DND-41 (cell line): ENCODE results near the gene FGF5.

Experiments
- ATAC-seq: fragments of 200-7000 bp; cut with Tn5 transposase; 3 replicates; pipeline ENCODE4 v1.9.1; 2021; ENCODE audit warnings: low read depth; ENCODE audit not compliant: insufficient read depth
- DNase-seq: peaks from one replicate; pipeline ENCODE4 v3.0.0-alpha.2; 2020
- H2AFZ ChIP-seq: 2 replicates; pipeline ENCODE4 v1.6.0; 2012; ENCODE audit warnings: low read depth, low read length
- H3K27ac ChIP-seq: 2 replicates; pipeline ENCODE4 v1.5.1; 2012; ENCODE audit warnings: low read length, inconsistent platforms
- H3K27me3 ChIP-seq: fragments of 200-600 bp; sonication (generic); 2 replicates; pipeline ENCODE4 v1.6.0; 2012; ENCODE audit warnings: low read length, mild to moderate bottlenecking, inconsistent platforms; ENCODE audit not compliant: insufficient read depth, poor library complexity
- H3K36me3 ChIP-seq: 2 replicates; pipeline ENCODE4 v1.5.1; 2012; ENCODE audit warnings: low read length, inconsistent platforms; ENCODE audit not compliant: insufficient read depth
- H3K4me1 ChIP-seq: 2 replicates; pipeline ENCODE4 v1.5.1; 2012; ENCODE audit warnings: mild to moderate bottlenecking, low read length; ENCODE audit not compliant: insufficient read depth
- H3K4me2 ChIP-seq: 2 replicates; pipeline ENCODE4 v1.6.0; 2012; ENCODE audit warnings: mild to moderate bottlenecking, moderate library complexity, low read length, inconsistent platforms; ENCODE audit not compliant: insufficient read depth
- H3K4me3 ChIP-seq, 2 experiments: fragments of 200-600 bp in 1 of 2; shearing (Covaris generic) in 1 of 2; 2 replicates each; pipeline ENCODE4 v1.5.1; 2012 to 2016; ENCODE audit warnings: inconsistent platforms in 2 of 2, low read length in 2 of 2, mild to moderate bottlenecking in 2 of 2, low read depth in 1 of 2, moderate library complexity in 1 of 2
- H3K79me2 ChIP-seq: 2 replicates; pipeline ENCODE4 v1.6.0; 2012; ENCODE audit warnings: low read length, inconsistent platforms; ENCODE audit not compliant: insufficient read depth
- H3K9ac ChIP-seq: 2 replicates; pipeline ENCODE4 v1.6.0; 2012; ENCODE audit warnings: low read depth, mild to moderate bottlenecking, inconsistent platforms, low read length, moderate library complexity
- H3K9me3 ChIP-seq: 2 replicates; pipeline ENCODE4 v1.5.1; 2012; ENCODE audit warnings: low read length, moderate library complexity, mild to moderate bottlenecking, inconsistent platforms; ENCODE audit not compliant: insufficient read depth, severe bottlenecking
- H4K20me1 ChIP-seq: 2 replicates; pipeline ENCODE4 v1.6.0; 2012; ENCODE audit warnings: low read length; ENCODE audit not compliant: insufficient read depth
- CTCF ChIP-seq: IDR thresholded peaks from 2 replicates; pipeline ENCODE4 v1.5.1; 2012; ENCODE audit warnings: borderline replicate concordance, low read length, moderate library complexity, mild to moderate bottlenecking; ENCODE audit not compliant: poor library complexity, severe bottlenecking; ENCODE audit errors: extremely low read depth
- EZH2 ChIP-seq: IDR thresholded peaks from 3 replicates; pipeline ENCODE4 v1.6.1; 2012; ENCODE audit warnings: borderline replicate concordance, low read depth, mild to moderate bottlenecking, moderate library complexity, low read length, inconsistent platforms; ENCODE audit not compliant: severe bottlenecking

FGF5 gene

DNA sequence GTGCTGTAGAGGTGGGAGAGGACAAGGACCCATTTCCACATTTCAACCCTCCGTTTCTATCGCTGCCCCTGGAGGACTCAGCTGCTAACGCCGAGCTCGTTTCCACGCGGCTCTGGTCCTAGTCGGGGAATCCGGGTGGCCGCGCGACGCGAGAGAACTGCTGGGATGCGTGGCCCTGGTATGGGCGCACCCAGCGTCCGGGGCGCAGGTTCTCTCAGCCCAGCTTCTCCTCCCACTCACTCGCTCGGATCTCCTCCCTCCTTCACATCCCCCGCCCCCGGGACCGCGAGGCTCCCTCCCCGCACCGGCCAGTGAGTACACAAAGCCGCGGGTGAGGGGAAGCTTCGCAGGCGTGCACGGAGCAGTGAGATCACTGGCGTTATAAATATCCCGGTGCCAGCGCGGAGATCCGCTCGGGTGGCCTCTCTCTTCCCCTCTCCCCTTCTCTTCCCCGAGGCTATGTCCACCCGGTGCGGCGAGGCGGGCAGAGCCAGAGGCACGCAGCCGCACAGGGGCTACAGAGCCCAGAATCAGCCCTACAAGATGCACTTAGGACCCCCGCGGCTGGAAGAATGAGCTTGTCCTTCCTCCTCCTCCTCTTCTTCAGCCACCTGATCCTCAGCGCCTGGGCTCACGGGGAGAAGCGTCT lies at the start of gene FGF5:
Gene FGF5 (plus strand): TSS at position 412 of the 649 bp plus-strand sequence. CDS start 161 bp downstream, at position 573.
- H3K9ac ChIP-seq, result no peak within 1 kb of the TSS
- TF ChIP-seq CTCF (no peak), EZH2 (no peak)
- no peak within 1 kb of the TSS for H3K4me2 ChIP-seq
- H3K4me3 ChIP-seq, result no peak within 1 kb of the TSS
- DNase-seq (no peak), ATAC-seq (no peak)
- H3K79me2 ChIP-seq, result no peaks in the 10 kb centered on the region
- H3K9me3 ChIP-seq, result no peaks in the 10 kb centered on the region
- no peaks in the 10 kb centered on the region for H3K4me1 ChIP-seq
- H4K20me1 ChIP-seq, result no peaks in the 10 kb centered on the region
- H3K27me3 ChIP-seq, result no peaks in the 10 kb centered on the region
- H3K27ac ChIP-seq, result no peak within 1 kb of the TSS
- no peak within 1 kb of the TSS for H2AFZ ChIP-seq
- no peaks in the 10 kb centered on the region for H3K36me3 ChIP-seq

DNA sequence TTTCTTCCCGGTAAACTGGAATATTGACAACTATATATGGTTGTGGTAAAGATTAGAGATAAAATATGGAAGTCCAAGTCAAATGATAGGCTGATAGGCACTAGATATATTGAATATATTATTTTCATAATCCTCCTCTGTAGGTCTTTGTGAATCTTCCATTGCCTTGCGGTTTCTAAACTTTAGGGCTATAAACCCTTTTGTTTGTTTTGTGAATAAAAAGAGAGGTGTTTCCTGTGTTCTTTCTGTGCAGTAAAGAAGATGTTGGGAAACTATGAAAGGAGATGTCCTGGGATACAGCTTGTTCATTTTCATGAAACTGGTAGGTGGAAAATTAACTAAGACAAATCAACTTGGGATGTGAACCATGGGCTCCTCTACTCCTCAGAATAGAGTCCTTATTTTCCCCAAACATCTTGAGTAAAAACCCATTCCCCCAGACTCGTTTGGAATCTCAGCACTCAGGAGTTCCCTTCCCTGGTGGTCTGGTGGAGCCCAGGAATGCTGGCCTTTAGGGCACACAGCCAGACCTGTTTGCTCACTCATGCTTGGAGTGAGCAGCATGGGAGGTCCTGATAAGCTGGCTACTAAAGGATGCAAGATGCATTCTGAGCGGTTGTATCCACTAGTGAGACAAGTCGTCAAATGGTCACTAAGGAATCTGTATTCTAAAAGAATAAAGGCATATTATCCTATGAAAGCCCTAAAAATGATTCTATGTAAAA lies 47.0 kb upstream of the FGF5 start:
- ATAC-seq (no peak), DNase-seq (no peak)
- Histone ChIP-seq H3K36me3 (no peaks in the 10 kb centered on the region), H3K27me3 (no peaks in the 10 kb centered on the region), H3K4me1 (peaks cover 12% of the 10 kb centered on the region; the same call in 1 of the 2 replicates), H3K4me3 (no peak overlapping the region), H3K4me2 (no peak overlapping the region), H4K20me1 (no peaks in the 10 kb centered on the region), H2AFZ (no peak overlapping the region), H3K9ac (no peak overlapping the region), H3K27ac (no peak overlapping the region), H3K9me3 (no peaks in the 10 kb centered on the region), H3K79me2 (no peaks in the 10 kb centered on the region)
- no peak for TF ChIP-seq EZH2
- no peak for TF ChIP-seq CTCF

GRCh38 chr4:80220711-80221110 lies 45.8 kb upstream of the FGF5 start:
- Histone ChIP-seq H3K9ac (no peak overlapping the region), H3K9me3 (no peaks in the 10 kb centered on the region), H3K4me3 (no peak overlapping the region), H3K79me2 (no peaks in the 10 kb centered on the region), H3K4me1 (peaks cover under 1% of the 10 kb centered on the region; the same call in 1 of the 2 replicates), H4K20me1 (no peaks in the 10 kb centered on the region), H3K4me2 (no peak overlapping the region), H3K27ac (no peak overlapping the region), H3K36me3 (no peaks in the 10 kb centered on the region), H2AFZ (no peak overlapping the region), H3K27me3 (no peaks in the 10 kb centered on the region)
- TF ChIP-seq EZH2 (no peak), CTCF (no peak)
- ATAC-seq, result no peak
- DNase-seq, result no peak
